Measurements from ENCODE around the gene ALKAL2.

ALKAL2 gene

DNA sequence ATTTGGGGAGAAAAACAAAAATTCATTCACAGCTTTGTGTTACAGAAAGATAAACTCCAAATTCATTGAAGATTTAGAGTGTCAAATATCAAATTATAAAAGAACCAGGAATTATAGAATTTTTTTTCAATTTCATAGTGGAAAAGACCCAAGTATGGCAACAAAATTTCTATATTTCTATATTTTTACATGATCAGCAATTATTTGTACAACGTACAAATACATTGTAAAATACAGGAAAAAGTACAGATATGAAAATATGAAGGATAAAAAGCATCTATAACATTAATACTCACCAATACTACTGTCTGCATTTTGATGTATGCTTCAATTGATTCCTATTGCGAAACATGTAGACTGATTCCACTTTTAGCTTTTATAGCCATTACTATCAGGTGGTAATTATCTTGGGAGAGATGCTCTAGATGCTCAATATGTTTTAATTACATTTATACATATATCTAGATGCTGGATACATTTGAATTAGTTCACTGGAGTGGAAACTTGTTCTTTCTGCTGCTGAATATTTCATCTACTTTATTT lies 28.0 kb downstream of the ALKAL2 start:
- peaks cover 29% of the 10 kb centered on the region for H3K36me3 ChIP-seq (ENCODE audit: control insufficient read depth, insufficient read depth, low read length)
- no peaks in the 10 kb centered on the region for H3K4me1 ChIP-seq (ENCODE audit: control insufficient read depth, insufficient read depth, low read length, poor library complexity, severe bottlenecking)
- peaks cover 31% of the 10 kb centered on the region for H3K9me3 ChIP-seq (ENCODE audit: control insufficient read depth, low read length)
- no CpG with 5 or more reads among the region's 2 CpGs for WGBS, 2 experiments (ENCODE audit: insufficient coverage in 2 of 2)
- H3K4me3 ChIP-seq (ENCODE audit: extremely low read depth, insufficient read depth, low read length, poor library complexity, severe bottlenecking), result no peak overlapping the region
- H3K27ac ChIP-seq (ENCODE audit: low read depth, low read length, severe bottlenecking), result no peak overlapping the region

DNA sequence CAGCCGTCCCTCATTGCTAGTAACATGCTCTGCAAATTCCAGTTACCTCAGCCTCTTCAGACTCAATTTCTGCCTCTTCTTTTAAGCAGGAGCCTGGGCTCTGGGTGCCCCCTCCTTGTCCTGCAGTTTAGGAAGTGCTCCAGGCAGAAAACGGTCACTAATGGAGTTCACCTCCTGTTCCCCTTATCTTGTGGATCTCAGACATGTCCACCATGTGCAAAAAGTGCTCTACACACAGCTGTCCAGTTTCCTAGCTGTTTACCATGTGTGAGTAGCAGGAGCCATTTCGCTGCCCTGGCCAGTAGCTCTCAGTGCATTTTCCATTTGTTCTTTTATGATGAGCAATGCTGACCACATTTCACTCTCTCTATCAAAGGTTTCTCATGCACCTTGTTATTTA lies 29.0 kb downstream of the ALKAL2 start:
- Histone ChIP-seq H3K9me3 (ENCODE audit: control insufficient read depth, low read length) (peaks cover 30% of the 10 kb centered on the region), H3K4me3 (ENCODE audit: extremely low read depth, insufficient read depth, low read length, poor library complexity, severe bottlenecking) (no peak overlapping the region), H3K4me1 (ENCODE audit: control insufficient read depth, insufficient read depth, low read length, poor library complexity, severe bottlenecking) (no peaks in the 10 kb centered on the region), H3K36me3 (ENCODE audit: control insufficient read depth, insufficient read depth, low read length) (peaks cover 29% of the 10 kb centered on the region), H3K27ac (ENCODE audit: low read depth, low read length, severe bottlenecking) (no peak overlapping the region)
- 60 to 84% methylated on average over 1 to 3 of the region's 3 CpGs for WGBS, 2 experiments (ENCODE audit: insufficient coverage in 2 of 2)

DNA sequence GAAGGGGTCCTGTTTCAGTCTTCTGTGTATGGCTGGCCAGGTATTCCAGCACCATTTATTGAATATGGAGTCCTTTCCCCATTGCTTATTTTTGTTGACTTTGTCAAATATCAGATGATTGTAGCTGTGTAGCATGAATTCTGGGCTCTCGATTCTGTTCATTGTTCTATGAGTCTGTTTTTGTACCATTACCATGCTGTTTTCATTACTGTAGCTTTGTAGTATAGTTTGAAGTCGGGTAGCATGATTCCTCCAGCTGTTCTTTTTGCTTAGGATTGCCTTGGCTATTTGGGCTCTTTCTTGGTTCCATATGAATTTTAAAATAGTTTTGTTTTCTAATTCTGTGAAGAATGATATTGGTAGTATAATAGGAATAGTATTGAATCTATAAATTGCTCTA lies 30.0 kb downstream of the ALKAL2 start:
- no peak overlapping the region for H3K4me3 ChIP-seq (ENCODE audit: extremely low read depth, insufficient read depth, low read length, poor library complexity, severe bottlenecking)
- H3K9me3 ChIP-seq (ENCODE audit: control insufficient read depth, low read length), result peaks cover 20% of the 10 kb centered on the region
- no peak overlapping the region for H3K27ac ChIP-seq (ENCODE audit: low read depth, low read length, severe bottlenecking)
- H3K36me3 ChIP-seq (ENCODE audit: control insufficient read depth, insufficient read depth, low read length), result peaks cover 27% of the 10 kb centered on the region
- WGBS, 2 experiments (ENCODE audit: insufficient coverage in 2 of 2), result 89% methylated on average over 1 of the region's 2 CpGs; no CpG with 5 or more reads in 1 of the 2 experiments
- H3K4me1 ChIP-seq (ENCODE audit: control insufficient read depth, insufficient read depth, low read length, poor library complexity, severe bottlenecking), result no peaks in the 10 kb centered on the region

DNA sequence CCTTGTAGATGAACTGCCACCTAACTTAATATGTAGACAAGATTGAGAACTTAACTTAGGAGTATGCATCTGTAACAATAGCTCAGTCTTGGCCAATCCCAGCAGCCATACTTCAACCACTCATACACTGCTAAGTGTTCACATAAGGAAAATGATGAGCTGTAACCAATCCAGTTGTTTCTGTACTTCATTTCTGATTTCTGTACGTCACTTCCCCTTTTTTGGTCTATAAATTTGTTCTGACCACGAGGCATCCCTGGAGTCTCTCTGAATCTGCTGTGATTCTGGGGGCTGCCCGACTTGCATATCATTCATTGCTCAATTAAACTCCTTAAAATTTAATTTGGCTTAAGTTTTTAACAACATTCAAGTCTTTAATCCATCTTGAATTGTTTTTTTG lies 30.5 kb downstream of the ALKAL2 start:
- no peaks in the 10 kb centered on the region for H3K4me1 ChIP-seq (ENCODE audit: control insufficient read depth, insufficient read depth, low read length, poor library complexity, severe bottlenecking)
- peaks cover 19% of the 10 kb centered on the region for H3K9me3 ChIP-seq (ENCODE audit: control insufficient read depth, low read length)
- no peak overlapping the region for H3K4me3 ChIP-seq (ENCODE audit: extremely low read depth, insufficient read depth, low read length, poor library complexity, severe bottlenecking)
- WGBS, 2 experiments (ENCODE audit: insufficient coverage in 2 of 2), result 96 to 100% methylated on average over 1 to 2 of the region's 3 CpGs
- no peak overlapping the region for H3K27ac ChIP-seq (ENCODE audit: low read depth, low read length, severe bottlenecking)
- H3K36me3 ChIP-seq (ENCODE audit: control insufficient read depth, insufficient read depth, low read length), result peaks cover 25% of the 10 kb centered on the region

DNA sequence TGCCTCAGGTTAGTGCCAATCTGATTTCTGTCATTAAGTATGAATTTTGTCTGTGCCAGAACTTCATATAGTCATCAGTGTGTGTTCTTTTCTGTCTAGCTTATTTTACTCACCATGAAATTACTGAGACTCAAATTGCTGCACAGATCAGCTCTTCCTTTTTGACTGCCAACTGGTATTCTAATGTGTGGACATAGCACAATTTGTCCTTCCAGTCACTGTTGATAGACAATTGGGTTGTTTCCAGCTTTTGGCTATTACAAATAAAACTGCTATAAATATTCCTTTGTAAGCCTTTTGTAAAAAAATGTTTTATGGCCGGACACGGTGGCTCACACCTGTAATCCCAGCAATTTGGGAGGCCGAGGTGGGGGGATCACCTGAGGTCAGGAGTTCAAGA lies 31.8 kb downstream of the ALKAL2 start:
- Histone ChIP-seq H3K9me3 (ENCODE audit: control insufficient read depth, low read length) (peaks cover 19% of the 10 kb centered on the region), H3K4me3 (ENCODE audit: extremely low read depth, insufficient read depth, low read length, poor library complexity, severe bottlenecking) (no peak overlapping the region), H3K27ac (ENCODE audit: low read depth, low read length, severe bottlenecking) (no peak overlapping the region), H3K4me1 (ENCODE audit: control insufficient read depth, insufficient read depth, low read length, poor library complexity, severe bottlenecking) (no peaks in the 10 kb centered on the region), H3K36me3 (ENCODE audit: control insufficient read depth, insufficient read depth, low read length) (peaks cover 14% of the 10 kb centered on the region)
- no CpG with 5 or more reads among the region's 3 CpGs for WGBS, 2 experiments (ENCODE audit: insufficient coverage in 2 of 2)

DNA sequence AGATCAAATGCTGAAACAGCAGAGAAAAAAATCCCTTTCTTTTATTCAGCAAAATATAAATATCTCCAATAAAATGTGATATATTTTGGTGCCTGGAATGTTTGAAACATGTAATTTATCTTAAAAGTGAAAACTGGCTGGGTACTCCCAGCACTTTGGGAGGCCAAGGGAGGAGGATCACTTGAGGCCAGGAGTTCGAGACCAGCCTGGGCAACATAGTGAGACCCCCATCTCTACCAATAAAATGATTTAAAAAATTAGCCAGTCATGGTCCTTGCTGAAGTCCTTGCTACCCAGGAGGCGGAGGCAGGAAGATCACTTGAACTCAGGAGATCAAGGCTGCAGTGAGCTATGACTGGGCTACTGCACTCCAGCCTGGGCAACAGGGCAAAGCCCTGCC lies 32.7 kb downstream of the ALKAL2 start:
- H3K27ac ChIP-seq (ENCODE audit: low read depth, low read length, severe bottlenecking), result no peak overlapping the region
- H3K9me3 ChIP-seq (ENCODE audit: control insufficient read depth, low read length), result peaks cover 15% of the 10 kb centered on the region
- H3K36me3 ChIP-seq (ENCODE audit: control insufficient read depth, insufficient read depth, low read length), result peaks cover 5% of the 10 kb centered on the region
- 70 to 100% methylated on average over 1 of the region's 2 CpGs for WGBS, 2 experiments (ENCODE audit: insufficient coverage in 2 of 2)
- no peak overlapping the region for H3K4me3 ChIP-seq (ENCODE audit: extremely low read depth, insufficient read depth, low read length, poor library complexity, severe bottlenecking)
- H3K4me1 ChIP-seq (ENCODE audit: control insufficient read depth, insufficient read depth, low read length, poor library complexity, severe bottlenecking), result no peaks in the 10 kb centered on the region

DNA sequence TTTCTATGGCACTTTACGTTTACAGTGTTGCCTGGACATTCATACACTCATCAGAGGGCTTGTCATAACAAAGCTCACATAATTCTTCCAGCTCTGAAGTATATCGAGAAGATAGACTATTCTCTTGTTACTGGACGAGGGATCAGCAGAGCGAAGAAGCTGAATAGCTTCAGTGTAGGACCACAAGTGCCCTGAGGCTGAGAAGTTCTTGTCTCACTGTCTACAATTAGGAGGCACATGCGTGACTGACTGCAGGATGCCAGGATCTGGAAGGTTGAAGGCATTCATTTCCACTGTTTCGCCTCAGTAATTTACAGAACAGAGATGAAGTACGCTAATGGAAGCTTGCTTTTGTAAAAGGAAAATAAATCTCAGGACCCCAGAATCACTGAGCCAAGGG lies 33.6 kb downstream of the ALKAL2 start:
- Histone ChIP-seq H3K9me3 (ENCODE audit: control insufficient read depth, low read length) (peaks cover 15% of the 10 kb centered on the region), H3K27ac (ENCODE audit: low read depth, low read length, severe bottlenecking) (no peak overlapping the region), H3K4me1 (ENCODE audit: control insufficient read depth, insufficient read depth, low read length, poor library complexity, severe bottlenecking) (no peaks in the 10 kb centered on the region), H3K4me3 (ENCODE audit: extremely low read depth, insufficient read depth, low read length, poor library complexity, severe bottlenecking) (no peak overlapping the region), H3K36me3 (ENCODE audit: control insufficient read depth, insufficient read depth, low read length) (peaks cover 5% of the 10 kb centered on the region)
- 83 to 89% methylated on average over 5 to 6 of the region's 7 CpGs for WGBS, 2 experiments (ENCODE audit: insufficient coverage in 2 of 2)

DNA sequence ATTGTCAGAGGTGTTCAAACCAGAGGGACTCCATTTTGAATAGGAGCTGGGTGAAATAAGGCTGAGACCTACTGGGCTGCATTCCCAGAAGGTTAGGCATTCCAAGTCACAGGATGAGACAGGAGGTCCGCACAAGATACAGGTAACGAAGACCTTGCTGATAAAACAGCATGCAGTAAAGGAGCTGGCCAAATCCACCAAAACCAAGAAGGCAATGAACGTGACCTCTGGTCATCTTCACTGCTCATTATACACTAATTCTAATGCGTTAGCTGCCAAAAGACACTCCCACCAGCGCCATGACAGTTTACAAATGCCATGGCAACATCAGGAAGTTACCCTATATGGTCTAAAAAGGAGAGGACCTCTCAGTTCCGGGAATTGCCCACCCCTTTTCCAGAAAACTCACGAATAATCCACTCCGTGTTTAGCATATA lies 34.7 kb downstream of the ALKAL2 start:
- 80 to 87% methylated on average over 1 to 3 of the region's 8 CpGs for WGBS, 2 experiments (ENCODE audit: insufficient coverage in 2 of 2)
- no peak overlapping the region for H3K27ac ChIP-seq (ENCODE audit: low read depth, low read length, severe bottlenecking)

DNA sequence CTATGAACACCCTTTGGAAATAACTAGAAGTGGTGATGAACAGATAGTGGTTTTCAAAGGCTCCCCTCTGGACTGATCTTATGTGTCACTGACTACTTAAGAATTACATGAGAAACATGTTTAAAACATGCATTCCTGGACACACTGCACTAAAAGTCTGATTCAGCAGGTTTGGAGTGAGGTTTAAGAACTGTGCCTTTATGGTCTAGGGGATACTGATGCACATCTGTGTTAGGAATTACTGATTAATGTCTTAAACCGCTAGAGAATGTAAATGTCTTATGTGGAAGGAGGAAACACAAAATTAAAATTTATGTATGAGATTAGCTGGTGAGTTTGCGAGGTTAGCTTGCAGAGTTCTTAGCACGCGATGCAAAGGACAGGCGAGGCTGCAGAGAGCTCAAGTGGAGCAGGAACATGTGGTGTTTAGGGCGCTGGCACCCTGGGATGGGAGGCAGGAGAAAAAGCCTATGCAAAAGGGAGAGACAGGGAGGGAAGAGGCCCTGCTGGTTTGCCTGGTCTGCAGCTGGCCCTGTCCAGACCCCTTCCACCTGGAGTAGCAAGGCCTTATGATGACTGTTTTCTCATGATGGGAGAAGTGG lies 35.8 kb downstream of the ALKAL2 start:
- H3K27ac ChIP-seq (ENCODE audit: low read depth, low read length, severe bottlenecking), result no peak overlapping the region
- WGBS, 2 experiments (ENCODE audit: insufficient coverage in 2 of 2), result 94% methylated on average over 5 to 6 of the region's 6 CpGs
- H3K4me3 ChIP-seq (ENCODE audit: extremely low read depth, insufficient read depth, low read length, poor library complexity, severe bottlenecking), result no peak overlapping the region
- H3K36me3 ChIP-seq (ENCODE audit: control insufficient read depth, insufficient read depth, low read length), result no peaks in the 10 kb centered on the region
- H3K9me3 ChIP-seq (ENCODE audit: control insufficient read depth, low read length), result no peaks in the 10 kb centered on the region
- no peaks in the 10 kb centered on the region for H3K4me1 ChIP-seq (ENCODE audit: control insufficient read depth, insufficient read depth, low read length, poor library complexity, severe bottlenecking)

More for the DNA sequence above, 34.7 kb downstream of the ALKAL2 start:
- H3K4me3 ChIP-seq (ENCODE audit: extremely low read depth, insufficient read depth, low read length, poor library complexity, severe bottlenecking), result no peak overlapping the region
- H3K4me1 ChIP-seq (ENCODE audit: control insufficient read depth, insufficient read depth, low read length, poor library complexity, severe bottlenecking), result no peaks in the 10 kb centered on the region
- peaks cover 7% of the 10 kb centered on the region for H3K9me3 ChIP-seq (ENCODE audit: control insufficient read depth, low read length)
- H3K36me3 ChIP-seq (ENCODE audit: control insufficient read depth, insufficient read depth, low read length), result no peaks in the 10 kb centered on the region

DNA sequence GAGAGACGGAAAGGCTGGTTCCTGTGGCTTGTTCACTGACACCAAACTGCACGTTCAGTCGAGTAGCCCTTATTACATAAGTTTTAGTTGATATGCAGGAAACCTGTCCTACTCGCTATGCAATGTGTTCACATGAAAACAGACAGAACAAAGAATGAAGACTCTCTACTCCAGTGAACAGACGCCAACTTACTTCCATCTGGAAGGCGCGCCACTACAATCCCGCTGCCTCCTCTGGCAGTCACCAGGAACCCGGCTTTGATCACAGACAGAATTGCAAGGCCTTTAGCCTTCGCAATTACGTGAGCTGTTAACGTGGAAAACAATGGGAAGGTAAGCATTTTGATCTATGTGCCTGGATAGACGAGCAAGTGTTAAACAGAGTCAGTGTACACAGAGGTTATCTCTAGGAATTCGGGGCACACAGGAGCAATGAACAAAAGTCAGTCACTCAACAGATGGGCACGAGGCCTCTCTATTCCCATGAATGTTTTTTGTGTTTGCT lies 38.3 kb downstream of the ALKAL2 start:
- Histone ChIP-seq H3K36me3 (ENCODE audit: control insufficient read depth, insufficient read depth, low read length) (peaks cover 5% of the 10 kb centered on the region), H3K4me1 (ENCODE audit: control insufficient read depth, insufficient read depth, low read length, poor library complexity, severe bottlenecking) (no peaks in the 10 kb centered on the region), H3K27ac (ENCODE audit: low read depth, low read length, severe bottlenecking) (no peak overlapping the region), H3K4me3 (ENCODE audit: extremely low read depth, insufficient read depth, low read length, poor library complexity, severe bottlenecking) (no peak overlapping the region), H3K9me3 (ENCODE audit: control insufficient read depth, low read length) (no peaks in the 10 kb centered on the region)
- 90 to 95% methylated on average over 13 to 14 of the region's 15 CpGs for WGBS, 2 experiments (ENCODE audit: insufficient coverage in 2 of 2)

DNA sequence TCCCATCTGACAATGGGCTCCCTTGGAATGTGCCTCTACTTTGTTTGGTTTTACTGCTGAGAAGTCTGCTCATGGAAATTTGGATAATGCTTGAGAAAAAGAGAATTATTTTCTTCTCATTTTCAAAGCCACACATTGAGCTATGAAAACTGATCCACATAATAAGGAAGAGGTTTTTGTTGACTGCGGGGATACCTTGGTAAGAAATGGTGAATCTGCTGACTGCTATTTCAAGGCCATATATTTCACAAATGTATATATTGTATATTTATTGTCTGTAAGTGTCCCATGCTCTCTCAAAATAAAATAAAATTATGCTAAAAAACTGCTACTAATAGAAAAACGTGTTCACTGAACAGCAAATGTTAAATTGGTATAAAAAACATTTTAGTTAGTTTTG lies 39.2 kb downstream of the ALKAL2 start:
- no peaks in the 10 kb centered on the region for H3K9me3 ChIP-seq (ENCODE audit: control insufficient read depth, low read length)
- H3K4me1 ChIP-seq (ENCODE audit: control insufficient read depth, insufficient read depth, low read length, poor library complexity, severe bottlenecking), result no peaks in the 10 kb centered on the region
- H3K27ac ChIP-seq (ENCODE audit: low read depth, low read length, severe bottlenecking), result no peak overlapping the region
- H3K4me3 ChIP-seq (ENCODE audit: extremely low read depth, insufficient read depth, low read length, poor library complexity, severe bottlenecking), result no peak overlapping the region
- no CpG with 5 or more reads among the region's 2 CpGs for WGBS, 2 experiments (ENCODE audit: insufficient coverage in 2 of 2)
- H3K36me3 ChIP-seq (ENCODE audit: control insufficient read depth, insufficient read depth, low read length), result peaks cover 5% of the 10 kb centered on the region

All from mesodermal cell (in vitro differentiated cells).